ENCODE measurements around the gene ADCY10.

ADCY10 gene

DNA sequence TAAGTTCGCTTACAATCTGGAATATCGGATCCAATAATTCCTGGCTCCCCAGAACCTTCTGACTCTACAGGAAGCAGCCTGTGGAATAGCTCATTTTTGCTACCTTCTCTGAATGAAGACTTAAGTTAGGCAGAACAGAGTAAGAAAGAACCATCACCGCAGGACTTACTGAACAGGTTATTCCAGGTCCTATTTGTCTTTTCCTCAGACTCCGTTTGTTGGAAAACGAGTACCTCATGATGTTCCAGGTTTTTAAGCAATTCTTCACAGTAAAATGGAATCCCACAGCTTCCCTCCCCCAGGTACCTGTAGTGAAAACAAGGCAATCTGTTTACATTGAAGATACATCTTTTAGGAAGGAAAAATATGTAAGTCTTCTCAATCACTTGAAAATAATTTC, 59.8 kb downstream of the ADCY10 start:
- no peak for TF ChIP-seq GATA3 (IDR thresholded peaks at IDR 0.05; ENCODE audit: low read depth, low read length)

GRCh38 chr1:167849666-167850065, 64.3 kb downstream of the ADCY10 start:
- TF ChIP-seq GATA3 (IDR thresholded peaks at IDR 0.05; ENCODE audit: low read depth, low read length) (no peak), GATA2 (IDR thresholded peaks at IDR 0.05; ENCODE audit: low read depth, low read length) (no peak)

GRCh38 chr1:167842872-167843271, 71.1 kb downstream of the ADCY10 start:
- no peak for TF ChIP-seq GATA3 (IDR thresholded peaks at IDR 0.05; ENCODE audit: low read depth, low read length)
- TF ChIP-seq GATA2 (IDR thresholded peaks at IDR 0.05; ENCODE audit: low read depth, low read length): no peak

- TF ChIP-seq GATA2 (IDR thresholded peaks at IDR 0.05; ENCODE audit: low read depth, low read length): no peak
- TF ChIP-seq GATA3 (IDR thresholded peaks at IDR 0.05; ENCODE audit: low read depth, low read length): no peak
Measured at GRCh38 chr1:167841530-167841929, 72.4 kb downstream of the ADCY10 start.

GRCh38 chr1:167839009-167839408, 74.9 kb downstream of the ADCY10 start:
- TF ChIP-seq GATA3 (IDR thresholded peaks at IDR 0.05; ENCODE audit: low read depth, low read length) (no peak), GATA2 (IDR thresholded peaks at IDR 0.05; ENCODE audit: low read depth, low read length) (no peak)

GRCh38 chr1:167837326-167837725, 76.6 kb downstream of the ADCY10 start:
- TF ChIP-seq GATA2 (IDR thresholded peaks at IDR 0.05; ENCODE audit: low read depth, low read length): no peak
- no peak for TF ChIP-seq GATA3 (IDR thresholded peaks at IDR 0.05; ENCODE audit: low read depth, low read length)

DNA sequence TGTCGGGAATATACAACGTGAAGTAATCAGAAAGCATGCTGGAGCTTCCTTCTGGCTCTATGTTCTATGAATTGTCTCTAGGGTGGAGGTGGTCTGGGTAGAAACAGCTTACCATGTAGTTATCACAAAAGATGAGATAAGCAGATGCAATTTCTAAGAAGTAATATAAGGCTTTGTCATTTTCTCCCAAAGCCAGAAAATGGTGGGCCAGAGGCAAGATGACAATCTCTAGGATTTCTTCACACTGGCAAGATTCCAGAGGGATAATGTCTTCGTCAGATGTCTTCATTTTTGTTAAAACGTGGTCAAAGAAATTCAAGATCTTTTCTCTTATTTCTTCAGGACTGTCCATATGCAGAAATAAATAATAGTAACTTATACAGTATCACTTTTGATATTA, 77.7 kb downstream of the ADCY10 start:
- TF ChIP-seq GATA3 (IDR thresholded peaks at IDR 0.05; ENCODE audit: low read depth, low read length) (no peak), GATA2 (IDR thresholded peaks at IDR 0.05; ENCODE audit: low read depth, low read length) (no peak)

- TF ChIP-seq GATA3 (IDR thresholded peaks at IDR 0.05; ENCODE audit: low read depth, low read length) (no peak), GATA2 (IDR thresholded peaks at IDR 0.05; ENCODE audit: low read depth, low read length) (no peak)
Measured at GRCh38 chr1:167833904-167834303, 80.0 kb downstream of the ADCY10 start.

DNA sequence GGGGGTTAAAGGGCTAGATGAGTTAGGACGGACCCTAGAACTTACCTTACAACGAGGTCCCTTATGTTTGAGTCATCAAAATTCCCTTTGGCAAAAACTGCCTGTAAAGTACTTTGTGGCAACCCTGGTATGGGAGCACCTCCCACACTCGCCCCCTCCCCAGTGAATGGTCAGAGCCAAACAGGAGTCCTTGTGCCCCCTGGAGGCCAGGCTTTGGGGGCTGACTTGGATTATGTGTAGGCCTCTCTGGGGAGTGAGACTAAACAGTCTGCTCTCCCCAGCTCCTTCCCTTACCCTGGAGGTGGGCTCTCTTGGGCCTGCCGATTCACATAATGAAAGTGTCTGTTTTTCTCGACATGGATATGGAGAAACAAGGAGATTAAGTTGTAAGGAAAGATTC, 81.2 kb downstream of the ADCY10 start:
- no peak for TF ChIP-seq GATA3 (IDR thresholded peaks at IDR 0.05; ENCODE audit: low read depth, low read length)
- TF ChIP-seq GATA2 (IDR thresholded peaks at IDR 0.05; ENCODE audit: low read depth, low read length): no peak

GRCh38 chr1:167829868-167830267, 84.1 kb downstream of the ADCY10 start:
- TF ChIP-seq GATA2 (IDR thresholded peaks at IDR 0.05; ENCODE audit: low read depth, low read length) (no peak), GATA3 (IDR thresholded peaks at IDR 0.05; ENCODE audit: low read depth, low read length) (no peak)

- TF ChIP-seq GATA3 (IDR thresholded peaks at IDR 0.05; ENCODE audit: low read depth, low read length) (no peak), GATA2 (IDR thresholded peaks at IDR 0.05; ENCODE audit: low read depth, low read length) (no peak)
Measured at GRCh38 chr1:167826127-167826526, 87.8 kb downstream of the ADCY10 start.

GRCh38 chr1:167825419-167826079, 88.4 kb downstream of the ADCY10 start:
- TF ChIP-seq GATA3 (IDR thresholded peaks at IDR 0.05; ENCODE audit: low read depth, low read length): no peak
- no peak for TF ChIP-seq GATA2 (IDR thresholded peaks at IDR 0.05; ENCODE audit: low read depth, low read length)

DNA sequence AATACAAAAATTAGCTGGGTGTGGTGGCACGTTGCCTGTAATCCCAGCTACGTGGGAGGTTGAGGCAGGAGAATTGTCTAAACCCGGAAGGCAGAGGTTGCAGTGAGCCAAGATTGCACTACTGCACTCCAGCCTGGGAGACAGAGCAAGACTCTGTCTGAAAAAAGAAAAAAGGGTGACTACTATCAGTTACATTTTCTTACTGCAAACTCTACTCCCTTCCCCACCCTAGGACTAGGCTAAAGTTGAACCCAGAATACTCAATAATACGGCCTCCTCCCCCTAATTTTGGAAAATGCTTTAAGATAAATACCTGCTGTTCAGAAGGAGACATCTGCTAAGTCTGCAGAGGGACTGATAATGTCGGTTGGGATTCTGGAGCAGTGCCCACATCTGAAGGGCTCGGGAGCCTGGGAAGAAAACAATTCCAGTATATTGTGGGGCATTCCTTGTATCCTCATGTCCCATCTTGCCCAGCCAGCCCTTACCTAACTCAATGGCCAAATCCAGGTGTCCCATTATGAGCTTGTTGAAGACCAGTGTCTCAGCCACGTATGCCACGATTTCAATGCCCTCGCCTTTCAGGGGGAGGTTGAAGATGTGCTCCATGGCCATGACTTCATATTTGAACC, 89.7 kb downstream of the ADCY10 start:
- TF ChIP-seq GATA2 (IDR thresholded peaks at IDR 0.05; ENCODE audit: low read depth, low read length) (no peak), GATA3 (IDR thresholded peaks at IDR 0.05; ENCODE audit: low read depth, low read length) (no peak)

DNA sequence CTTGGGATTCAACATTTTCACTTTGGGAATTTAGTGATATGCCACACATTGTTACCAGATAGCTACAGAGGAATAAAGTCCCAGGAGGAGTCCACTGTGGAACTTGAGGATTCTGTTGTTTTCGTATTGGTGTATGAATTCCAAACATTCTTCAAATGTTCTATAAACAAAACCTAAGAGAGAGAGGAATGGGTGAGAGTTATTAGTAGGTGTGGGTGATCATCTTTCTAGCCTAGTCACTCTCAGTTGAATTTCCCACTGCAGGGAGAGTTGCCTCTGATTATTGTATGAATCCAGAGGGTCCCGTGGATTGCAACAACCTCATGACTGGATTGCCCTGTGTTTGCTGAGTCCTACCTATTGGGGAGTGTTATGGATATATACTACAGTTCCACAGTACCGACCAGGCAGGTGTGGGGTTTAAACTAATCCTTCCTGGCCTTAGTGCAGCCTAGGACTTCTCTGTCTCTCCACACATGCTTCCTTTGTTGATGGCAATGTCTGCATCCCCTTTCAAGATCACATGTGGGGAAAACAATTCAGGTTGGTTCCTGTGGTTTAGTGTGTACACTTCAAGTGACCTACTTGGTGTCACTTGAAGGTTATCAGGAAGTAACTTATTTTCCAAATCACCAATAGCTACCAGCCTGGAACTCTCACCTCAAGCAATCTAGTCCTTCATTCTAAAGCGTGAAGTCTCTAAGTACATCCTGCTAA, 91.8 kb downstream of the ADCY10 start:
- no peak for TF ChIP-seq GATA2 (IDR thresholded peaks at IDR 0.05; ENCODE audit: low read depth, low read length)
- no peak for TF ChIP-seq GATA3 (IDR thresholded peaks at IDR 0.05; ENCODE audit: low read depth, low read length)

- TF ChIP-seq GATA2 (IDR thresholded peaks at IDR 0.05; ENCODE audit: low read depth, low read length) (no peak), GATA3 (IDR thresholded peaks at IDR 0.05; ENCODE audit: low read depth, low read length) (no peak)
Measured at GRCh38 chr1:167821356-167821685, 92.6 kb downstream of the ADCY10 start.
